Measurements from ENCODE around the gene INSL3.
"Not testable (repeated sequence)": the region's sequence is repeated elsewhere in the genome, so short reads cannot be mapped to it uniquely, and the experiment has no call there.

Gene INSL3

GRCh38 chr19:17778968-17779929 is 42.1 kb downstream of the INSL3 start:
- peak in 1 of 2 donors; percentile 10 for DNase-seq

GRCh38 chr19:17778251-17778967 is 42.9 kb downstream of the INSL3 start:
- DNase-seq = no peak

DNA sequence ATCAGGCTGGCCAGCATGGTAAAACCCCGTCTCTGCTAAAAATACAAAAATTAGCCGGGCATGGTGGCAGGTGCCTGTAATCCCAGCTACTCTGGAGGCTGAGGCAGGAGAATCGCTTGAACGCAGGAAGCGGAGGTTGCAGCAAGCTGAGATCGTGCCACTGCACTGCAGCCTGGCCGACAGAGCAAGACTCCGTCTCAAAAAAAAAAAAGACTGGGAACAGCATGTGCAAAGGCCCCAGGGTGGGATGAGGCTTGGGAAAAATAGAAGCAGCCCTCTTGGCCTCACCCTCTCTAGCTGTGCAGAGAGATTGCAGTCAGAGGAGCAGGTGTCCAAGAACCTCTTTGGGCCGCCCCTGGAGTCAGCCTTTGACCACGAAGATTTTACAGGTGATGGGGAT is 43.5 kb downstream of the INSL3 start:
- DNase-seq = not testable (repeated sequence)

- DNase-seq = no peak
Observed at GRCh38 chr19:17775991-17776803, 45.1 kb downstream of the INSL3 start.

DNA sequence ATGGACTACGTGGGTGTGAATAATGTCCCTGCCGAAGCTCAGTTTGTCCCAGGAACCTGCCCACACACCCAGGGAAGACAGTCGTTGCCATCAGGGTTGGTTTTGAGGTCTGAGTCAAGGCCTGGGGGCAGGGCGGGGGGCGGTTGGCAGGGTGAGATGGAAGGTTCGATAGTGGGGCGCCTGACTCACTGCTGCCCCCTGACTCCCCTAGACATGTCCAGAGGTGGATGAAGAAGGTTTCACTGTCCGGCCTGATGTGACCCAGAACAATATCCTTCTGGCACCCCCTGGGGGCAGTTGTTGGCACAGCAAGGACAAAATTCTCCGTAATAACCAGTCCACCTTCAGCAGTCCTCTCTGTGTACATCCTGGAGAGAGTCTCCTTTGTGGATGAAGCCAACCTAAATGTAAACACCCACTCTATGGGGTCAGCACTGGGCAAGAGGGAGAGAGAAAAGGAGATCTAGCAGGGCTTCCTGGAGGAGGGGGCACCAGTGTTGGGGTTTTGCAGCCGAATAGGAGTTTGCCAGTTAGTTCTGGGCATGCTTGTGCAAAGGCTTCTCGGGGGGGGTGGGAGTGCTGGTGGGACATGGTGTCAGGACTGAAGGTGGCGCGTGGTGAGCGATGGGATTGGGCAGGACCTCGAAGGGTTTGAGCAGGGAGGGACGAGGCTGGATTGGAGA is 45.9 kb downstream of the INSL3 start:
- peak in 1 of 2 donors; percentile 4 for DNase-seq

DNA sequence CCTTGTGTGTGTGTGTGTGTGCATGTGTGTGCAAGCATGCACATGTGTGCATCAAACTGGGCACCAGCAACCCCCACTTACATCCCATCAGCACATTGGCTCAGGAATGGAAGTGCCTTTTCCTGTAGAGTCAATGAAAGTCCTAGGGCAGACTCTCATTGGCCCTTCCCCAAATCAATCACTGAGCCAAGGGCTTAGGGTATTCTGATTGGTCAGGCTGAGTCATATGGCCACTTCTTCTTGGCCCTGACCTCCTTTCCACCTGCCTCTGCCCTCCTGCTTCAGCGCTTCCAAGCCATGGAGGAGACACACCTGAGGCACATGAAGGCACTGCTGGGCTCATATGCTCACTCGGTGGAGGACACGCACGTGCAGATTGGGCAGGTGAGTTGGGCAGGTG is 49.1 kb downstream of the INSL3 start:
- DNase-seq = no peak

- DNase-seq = no peak
Observed at GRCh38 chr19:17770613-17771012, 50.7 kb downstream of the INSL3 start.

- DNase-seq = no peak
Observed at GRCh38 chr19:17767559-17767958, 53.8 kb downstream of the INSL3 start.

- DNase-seq = peak; percentile 4 to 50
Observed at GRCh38 chr19:17766543-17767131, 54.7 kb downstream of the INSL3 start.

Measured in bone marrow (tissue), 2 donors.